Measurements from ENCODE around the gene ANO8. TPM values are rescaled to one million over a fixed set of nuclear protein-coding genes. Genes with fewer than 3 reads are reported as not detected.

ANO8 gene
- total RNA-seq, 1 experiment from 2014 or later: 21.9 TPM

DNA sequence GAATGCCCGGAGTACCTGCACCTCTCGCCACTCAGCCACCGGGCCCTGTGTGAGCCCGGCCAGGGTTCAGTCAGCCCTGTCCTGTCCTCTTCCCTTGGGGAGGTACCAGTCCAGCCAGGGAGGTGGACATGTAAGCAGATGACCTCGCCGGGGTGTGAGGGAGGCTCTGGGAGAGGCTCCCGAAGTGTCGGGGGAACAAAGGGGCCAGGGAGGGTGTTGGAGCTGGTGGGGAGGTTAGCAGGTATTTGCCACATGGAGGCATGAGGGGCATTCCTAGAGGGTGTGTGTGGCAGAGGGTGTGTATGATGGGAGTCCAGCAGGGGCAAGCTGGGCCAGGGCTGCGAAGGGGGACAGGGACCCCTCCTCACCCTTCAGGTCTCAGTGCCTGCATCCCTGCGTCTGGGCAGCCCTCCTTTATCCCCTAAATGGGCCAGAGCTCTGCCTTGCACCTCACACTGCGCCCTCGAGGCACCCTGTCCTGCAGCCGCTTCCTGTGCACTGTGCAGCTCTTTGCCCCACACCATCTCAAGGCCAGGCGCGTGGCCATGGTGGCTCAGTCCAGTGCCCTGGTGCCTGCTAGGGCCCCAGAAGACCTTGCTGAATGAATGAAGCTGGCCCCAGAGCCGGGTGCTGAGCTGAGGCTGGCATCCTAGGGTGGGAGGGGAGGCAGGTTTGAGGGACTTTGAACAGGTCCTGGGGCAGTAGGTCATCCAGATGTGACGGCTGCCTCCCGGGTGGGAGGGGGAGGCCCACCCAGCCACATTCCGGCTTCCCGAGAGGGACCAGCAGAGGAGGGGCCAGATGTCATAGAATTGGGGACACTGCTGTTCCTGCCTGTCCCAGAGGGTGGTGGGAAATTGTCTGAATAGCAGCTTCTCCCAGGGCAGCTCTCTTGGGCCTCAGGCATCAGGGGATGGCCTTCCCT is 22.2 kb downstream of the ANO8 start:
- DNase-seq: no peak
- Histone ChIP-seq H3K79me1 (ENCODE audit: insufficient read depth, low read depth, low read length, poor library complexity, severe bottlenecking) (peaks cover 6% of the 10 kb centered on the region), H3K23me2 (ENCODE audit: insufficient read length, low read depth, low read length, poor library complexity, severe bottlenecking) (peaks cover 5% of the 10 kb centered on the region), H3K4me2 (ENCODE audit: insufficient read depth, insufficient read length, low read length) (no peak overlapping the region), H3K4me1 (ENCODE audit: insufficient read depth, low read length) (no peaks in the 10 kb centered on the region), H3K56ac (ENCODE audit: insufficient read length, low read depth, low read length) (no peak overlapping the region), H2BK12ac (ENCODE audit: insufficient read length, low read depth, low read length) (no peak overlapping the region), H2AFZ (ENCODE audit: low read length) (no peak overlapping the region), H2BK120ac (ENCODE audit: low read depth, low read length, poor library complexity, severe bottlenecking) (no peak overlapping the region), H3K23ac (ENCODE audit: insufficient read length, low read depth, low read length) (no peak overlapping the region), H3K9ac (ENCODE audit: extremely low read depth, insufficient read length, low read length) (no peak overlapping the region), H3K18ac (ENCODE audit: insufficient read length, low read depth, low read length) (no peak overlapping the region), H3K14ac (ENCODE audit: insufficient read depth, low read length) (no peak overlapping the region), H3K4ac (ENCODE audit: low read depth, low read length) (no peak overlapping the region), H4K20me1 (ENCODE audit: control insufficient read depth, insufficient read depth, insufficient read length) (no peaks in the 10 kb centered on the region), H4K8ac (replicated peaks; ENCODE audit: insufficient read length, low read depth, low read length) (no peak overlapping the region), H4K91ac (ENCODE audit: insufficient read length, low read depth, low read length) (no peak overlapping the region), H2BK5ac (ENCODE audit: insufficient read length, low read length) (no peak overlapping the region), H3K27ac (ENCODE audit: insufficient read length, low read depth, low read length) (no peak overlapping the region), H3T11ph (ENCODE audit: low read length) (no peak overlapping the region), H2BK20ac (ENCODE audit: low read depth, low read length, poor library complexity, severe bottlenecking) (no peak overlapping the region), H3K9me3 (ENCODE audit: control insufficient read depth, low read depth, low read length) (no peaks in the 10 kb centered on the region), H3K79me2 (ENCODE audit: insufficient read depth, low read length) (peaks cover 7% of the 10 kb centered on the region; the same call in 1 of the 2 replicates), H2AK5ac (ENCODE audit: insufficient read length, low read length) (no peak overlapping the region), H4K5ac (ENCODE audit: insufficient read length, low read depth, low read length) (no peak overlapping the region), H3K27me3 (ENCODE audit: insufficient read depth, low read length) (no peaks in the 10 kb centered on the region), H2BK15ac (ENCODE audit: low read depth, low read length) (no peak overlapping the region)
- TF ChIP-seq, protein P1, sequence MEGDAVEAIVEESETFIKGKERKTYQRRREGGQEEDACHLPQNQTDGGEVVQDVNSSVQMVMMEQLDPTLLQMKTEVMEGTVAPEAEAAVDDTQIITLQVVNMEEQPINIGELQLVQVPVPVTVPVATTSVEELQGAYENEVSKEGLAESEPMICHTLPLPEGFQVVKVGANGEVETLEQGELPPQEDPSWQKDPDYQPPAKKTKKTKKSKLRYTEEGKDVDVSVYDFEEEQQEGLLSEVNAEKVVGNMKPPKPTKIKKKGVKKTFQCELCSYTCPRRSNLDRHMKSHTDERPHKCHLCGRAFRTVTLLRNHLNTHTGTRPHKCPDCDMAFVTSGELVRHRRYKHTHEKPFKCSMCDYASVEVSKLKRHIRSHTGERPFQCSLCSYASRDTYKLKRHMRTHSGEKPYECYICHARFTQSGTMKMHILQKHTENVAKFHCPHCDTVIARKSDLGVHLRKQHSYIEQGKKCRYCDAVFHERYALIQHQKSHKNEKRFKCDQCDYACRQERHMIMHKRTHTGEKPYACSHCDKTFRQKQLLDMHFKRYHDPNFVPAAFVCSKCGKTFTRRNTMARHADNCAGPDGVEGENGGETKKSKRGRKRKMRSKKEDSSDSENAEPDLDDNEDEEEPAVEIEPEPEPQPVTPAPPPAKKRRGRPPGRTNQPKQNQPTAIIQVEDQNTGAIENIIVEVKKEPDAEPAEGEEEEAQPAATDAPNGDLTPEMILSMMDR (conservative IDR thresholded peaks at IDR 0.05): no peak
- no peak overlapping the region for H3K27ac Mint-ChIP-seq
- H3K9me3 Mint-ChIP-seq: no peaks in the 10 kb centered on the region
- H3K4me1 Mint-ChIP-seq: peaks cover 16% of the 10 kb centered on the region in 2 experiments
- H3K4me3 Mint-ChIP-seq: no peak overlapping the region
- peaks cover 17 to 39% (median 31%) of the 10 kb centered on the region in 3 experiments; a peak in 6 of 7 replicates for H3K36me3 Mint-ChIP-seq (ENCODE audit: insufficient read depth in 1 of 3, low read depth in 3 of 3)
- no CpG with 5 or more reads among the region's 20 CpGs for WGBS (ENCODE audit: extremely low coverage, insufficient read length, low lambda C conversion rate)
- no peaks in the 10 kb centered on the region for H3K27me3 Mint-ChIP-seq (ENCODE audit: low read depth)
